ENCODE results near the gene KRT86.

- no peak for TF ChIP-seq ELF4 (IDR thresholded peaks at IDR 0.05)
- TF ChIP-seq CTBP1 (IDR thresholded peaks at IDR 0.05; ENCODE audit: borderline replicate concordance) = no peak
- no peak for TF ChIP-seq SP1 (IDR thresholded peaks at IDR 0.05)
Measured at GRCh38 chr12:52235001-52235764, 39.3 kb upstream of the KRT86 start.
